OCI-LY7 (cell line): ENCODE results near the gene KBTBD12.

ENCODE experiments used
- EZH2phosphoT487 ChIP-seq: fragments of 200-600 bp; sonication (generic); IDR thresholded peaks from 2 replicates; pipeline ENCODE4 v1.6.1; 2018; ENCODE audit warnings: low read depth, borderline replicate concordance, mild to moderate bottlenecking, mixed run types, antibody characterized with exemption, low read length, moderate library complexity, mixed read lengths
- TF ChIP-seq, protein P1 (sequence below): fragments of 200-600 bp; sonication (generic); conservative IDR thresholded peaks from 2 replicates; pipeline ENCODE4 v1.5.1; 2014; ENCODE audit warnings: mild to moderate bottlenecking, antibody characterized with exemption, low read length, moderate library complexity, mixed read lengths

DNA sequence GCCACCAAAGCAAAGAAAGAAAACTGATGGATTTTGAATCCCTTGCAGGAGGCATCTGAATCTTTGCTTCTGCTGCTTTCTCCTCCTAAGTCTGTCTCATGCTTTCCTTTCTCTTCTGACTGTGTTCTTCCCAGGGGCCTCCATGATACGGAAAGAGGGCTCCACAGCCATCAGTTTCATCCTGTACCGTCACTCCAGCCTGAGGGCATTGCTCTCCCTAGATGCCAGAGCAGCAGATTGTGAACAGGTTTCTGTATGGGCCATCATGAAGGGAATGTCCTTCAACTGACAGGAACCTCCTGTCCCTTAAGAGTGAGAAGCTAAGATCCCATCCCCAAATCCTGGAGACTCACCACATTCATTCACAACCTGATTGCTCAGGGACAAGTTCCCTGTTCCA is 59.2 kb downstream of the KBTBD12 start:
- TF ChIP-seq, protein P1, sequence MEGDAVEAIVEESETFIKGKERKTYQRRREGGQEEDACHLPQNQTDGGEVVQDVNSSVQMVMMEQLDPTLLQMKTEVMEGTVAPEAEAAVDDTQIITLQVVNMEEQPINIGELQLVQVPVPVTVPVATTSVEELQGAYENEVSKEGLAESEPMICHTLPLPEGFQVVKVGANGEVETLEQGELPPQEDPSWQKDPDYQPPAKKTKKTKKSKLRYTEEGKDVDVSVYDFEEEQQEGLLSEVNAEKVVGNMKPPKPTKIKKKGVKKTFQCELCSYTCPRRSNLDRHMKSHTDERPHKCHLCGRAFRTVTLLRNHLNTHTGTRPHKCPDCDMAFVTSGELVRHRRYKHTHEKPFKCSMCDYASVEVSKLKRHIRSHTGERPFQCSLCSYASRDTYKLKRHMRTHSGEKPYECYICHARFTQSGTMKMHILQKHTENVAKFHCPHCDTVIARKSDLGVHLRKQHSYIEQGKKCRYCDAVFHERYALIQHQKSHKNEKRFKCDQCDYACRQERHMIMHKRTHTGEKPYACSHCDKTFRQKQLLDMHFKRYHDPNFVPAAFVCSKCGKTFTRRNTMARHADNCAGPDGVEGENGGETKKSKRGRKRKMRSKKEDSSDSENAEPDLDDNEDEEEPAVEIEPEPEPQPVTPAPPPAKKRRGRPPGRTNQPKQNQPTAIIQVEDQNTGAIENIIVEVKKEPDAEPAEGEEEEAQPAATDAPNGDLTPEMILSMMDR: no peak
- no peak for TF ChIP-seq EZH2phosphoT487
